Vagina (tissue), 2 donors: ENCODE measurements around the gene CHMP1A.
"Not testable (repeated sequence)": the region's sequence is repeated elsewhere in the genome, so short reads cannot be mapped to it uniquely, and the experiment has no call there.

Experiments used
- POLR2A ChIP-seq, 2 donors: fragments of 450-650 bp; IDR thresholded peaks; one replicate each; pipeline ENCODE4 v1.6.1; 2017; ENCODE audit warnings: antibody characterized with exemption in 2 of 2, mild to moderate bottlenecking in 2 of 2, moderate library complexity in 2 of 2
- TF ChIP-seq, protein P1 (sequence below), 3 experiments: fragments of 450-650 bp in 2 of 3; fragments of 200-600 bp in 1 of 3; sonication (generic) in 1 of 3; IDR thresholded peaks; one replicate each; pipeline ENCODE4 v1.5.1; 2017 to 2019; ENCODE audit warnings: antibody characterized with exemption in 3 of 3, mild to moderate bottlenecking in 2 of 3, moderate library complexity in 2 of 3

DNA sequence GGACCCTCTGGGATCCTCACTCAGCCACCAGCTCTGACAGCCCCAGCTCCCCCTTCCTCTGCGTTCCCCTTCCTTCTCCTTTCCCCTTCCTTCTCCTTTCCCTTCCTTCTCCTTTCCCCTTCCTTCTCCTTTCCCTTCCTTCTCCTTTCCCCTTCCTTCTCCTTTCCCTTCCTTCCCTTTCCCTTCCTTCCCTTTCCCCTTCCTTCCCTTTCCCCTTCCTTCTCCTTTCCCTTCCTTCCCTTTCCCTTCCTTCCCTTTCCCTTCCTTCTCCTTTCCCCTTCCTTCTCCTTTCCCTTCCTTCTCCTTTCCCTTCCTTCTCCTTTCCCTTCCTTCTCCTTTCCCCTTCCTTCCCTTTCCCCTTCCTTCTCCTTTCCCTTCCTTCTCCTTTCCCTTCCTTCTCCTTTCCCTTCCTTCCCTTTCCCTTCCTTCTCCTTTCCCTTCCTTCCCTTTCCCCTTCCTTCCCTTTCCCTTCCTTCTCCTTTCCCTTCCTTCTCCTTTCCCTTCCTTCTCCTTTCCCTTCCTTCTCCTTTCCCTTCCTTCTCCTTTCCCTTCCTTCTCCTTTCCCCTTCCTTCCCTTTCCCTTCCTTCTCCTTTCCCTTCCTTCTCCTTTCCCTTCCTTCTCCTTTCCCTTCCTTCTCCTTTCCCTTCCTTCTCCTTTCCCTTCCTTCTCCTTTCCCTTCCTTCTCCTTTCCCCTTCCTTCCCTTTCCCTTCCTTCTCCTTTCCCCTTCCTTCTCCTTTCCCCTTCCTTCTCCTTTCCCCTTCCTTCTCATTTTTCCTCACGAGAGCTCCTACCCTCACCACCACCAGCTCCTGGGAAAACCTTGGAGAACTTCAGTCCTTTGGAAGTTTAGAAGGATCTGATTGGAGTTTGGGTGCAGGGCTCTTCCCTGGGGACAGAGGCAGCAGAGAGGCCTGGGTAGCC is 22.8 kb downstream of the CHMP1A start:
- TF ChIP-seq, protein P1, sequence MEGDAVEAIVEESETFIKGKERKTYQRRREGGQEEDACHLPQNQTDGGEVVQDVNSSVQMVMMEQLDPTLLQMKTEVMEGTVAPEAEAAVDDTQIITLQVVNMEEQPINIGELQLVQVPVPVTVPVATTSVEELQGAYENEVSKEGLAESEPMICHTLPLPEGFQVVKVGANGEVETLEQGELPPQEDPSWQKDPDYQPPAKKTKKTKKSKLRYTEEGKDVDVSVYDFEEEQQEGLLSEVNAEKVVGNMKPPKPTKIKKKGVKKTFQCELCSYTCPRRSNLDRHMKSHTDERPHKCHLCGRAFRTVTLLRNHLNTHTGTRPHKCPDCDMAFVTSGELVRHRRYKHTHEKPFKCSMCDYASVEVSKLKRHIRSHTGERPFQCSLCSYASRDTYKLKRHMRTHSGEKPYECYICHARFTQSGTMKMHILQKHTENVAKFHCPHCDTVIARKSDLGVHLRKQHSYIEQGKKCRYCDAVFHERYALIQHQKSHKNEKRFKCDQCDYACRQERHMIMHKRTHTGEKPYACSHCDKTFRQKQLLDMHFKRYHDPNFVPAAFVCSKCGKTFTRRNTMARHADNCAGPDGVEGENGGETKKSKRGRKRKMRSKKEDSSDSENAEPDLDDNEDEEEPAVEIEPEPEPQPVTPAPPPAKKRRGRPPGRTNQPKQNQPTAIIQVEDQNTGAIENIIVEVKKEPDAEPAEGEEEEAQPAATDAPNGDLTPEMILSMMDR (IDR thresholded peaks at IDR 0.05): not testable (repeated sequence)
- not testable (repeated sequence) for TF ChIP-seq POLR2A (IDR thresholded peaks at IDR 0.05)
